Activated CD4-positive, alpha-beta T cell treated with anti-CD3 and anti-CD28 coated beads, Interleukin-2, amount 50 U/mL, for 4 hours (primary cell): ENCODE data around the gene CCDC137.
A peak's percentile ranks its signal among the peaks of the same experiment; 100 is the strongest.

Experiments
- DNase-seq, 2 experiments: peaks; one replicate each; pipeline ENCODE4 v3.0.0-alpha.2; 2020

CCDC137 gene

DNA sequence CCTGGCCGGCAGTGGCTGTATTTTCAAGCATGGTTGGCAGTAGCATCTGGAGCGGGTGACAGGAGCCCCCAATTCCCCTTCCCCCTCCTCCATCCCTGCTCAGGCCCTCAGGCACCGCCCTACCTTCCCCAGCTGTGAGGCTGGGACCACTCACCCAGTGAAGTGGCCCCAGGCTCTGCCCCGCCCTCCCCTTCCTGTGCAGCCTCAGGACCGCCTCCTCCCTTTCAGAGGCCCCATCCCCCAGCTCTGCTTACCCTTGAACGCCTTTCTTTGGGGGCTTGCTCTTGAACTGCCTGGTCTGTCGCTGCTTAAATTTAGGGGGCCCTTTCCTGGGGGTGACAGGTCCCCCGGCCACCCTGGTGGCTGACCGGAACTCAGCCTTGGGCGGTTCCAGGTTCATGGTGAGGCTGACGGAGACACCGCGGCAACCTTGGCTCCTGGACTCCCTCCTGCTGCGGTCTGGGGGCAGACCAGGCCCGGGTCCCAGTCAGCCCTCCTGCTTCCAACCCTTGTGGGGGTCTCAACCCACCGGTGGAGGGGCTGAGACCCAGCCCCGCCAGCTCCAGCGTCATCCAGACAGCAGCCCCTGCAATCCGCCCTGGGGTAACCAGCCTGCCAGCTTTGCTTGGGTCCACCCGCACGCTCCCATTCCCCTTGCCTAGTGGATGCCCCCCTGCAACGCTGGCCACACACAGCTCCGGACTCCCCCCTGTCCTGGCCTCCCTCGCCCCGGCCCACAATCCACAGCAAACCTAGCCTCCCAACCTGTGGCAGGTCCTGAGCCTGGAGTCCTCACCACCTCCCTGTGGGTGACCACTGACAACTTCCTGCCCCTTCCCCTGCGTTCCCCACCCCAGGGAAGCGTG lies 13.4 kb upstream of the CCDC137 start:
- DNase-seq = no peak

DNA sequence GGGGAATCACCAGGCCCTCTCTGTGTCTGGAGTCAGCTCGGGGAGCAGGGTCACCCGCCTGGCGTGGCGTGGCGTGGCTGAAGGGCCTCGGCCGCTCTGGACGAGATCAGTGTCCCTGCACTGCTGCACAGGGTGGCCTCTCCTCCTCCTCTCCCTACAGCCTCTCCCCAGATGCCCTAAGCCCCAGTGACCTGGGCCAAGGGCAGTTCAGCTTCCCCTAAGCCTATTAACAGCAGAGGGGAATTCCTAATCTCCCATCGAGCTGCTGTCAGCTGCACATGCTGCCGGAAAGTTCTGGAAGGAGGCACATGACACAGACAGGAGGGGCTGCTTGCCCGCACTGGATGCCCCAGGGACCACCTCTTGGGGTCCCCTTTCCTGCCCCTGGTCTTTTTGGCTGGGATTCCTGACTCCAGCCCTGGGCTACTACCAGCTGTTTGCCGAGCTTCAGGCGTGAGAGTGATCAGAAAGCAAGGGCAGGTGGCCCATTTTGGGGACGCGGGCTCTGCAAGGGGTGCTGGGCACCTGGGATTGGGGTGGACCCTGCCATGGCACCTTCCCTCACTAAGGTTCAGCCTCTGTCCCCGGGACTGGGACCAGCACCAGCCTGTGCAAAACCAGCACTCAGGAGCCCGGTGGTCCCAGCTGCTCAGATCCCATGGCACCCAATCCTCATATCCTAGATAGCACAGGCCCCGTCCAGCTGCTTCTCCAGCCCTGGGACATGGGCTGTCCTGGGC lies 11.0 kb upstream of the CCDC137 start:
- DNase-seq = no peak

DNA sequence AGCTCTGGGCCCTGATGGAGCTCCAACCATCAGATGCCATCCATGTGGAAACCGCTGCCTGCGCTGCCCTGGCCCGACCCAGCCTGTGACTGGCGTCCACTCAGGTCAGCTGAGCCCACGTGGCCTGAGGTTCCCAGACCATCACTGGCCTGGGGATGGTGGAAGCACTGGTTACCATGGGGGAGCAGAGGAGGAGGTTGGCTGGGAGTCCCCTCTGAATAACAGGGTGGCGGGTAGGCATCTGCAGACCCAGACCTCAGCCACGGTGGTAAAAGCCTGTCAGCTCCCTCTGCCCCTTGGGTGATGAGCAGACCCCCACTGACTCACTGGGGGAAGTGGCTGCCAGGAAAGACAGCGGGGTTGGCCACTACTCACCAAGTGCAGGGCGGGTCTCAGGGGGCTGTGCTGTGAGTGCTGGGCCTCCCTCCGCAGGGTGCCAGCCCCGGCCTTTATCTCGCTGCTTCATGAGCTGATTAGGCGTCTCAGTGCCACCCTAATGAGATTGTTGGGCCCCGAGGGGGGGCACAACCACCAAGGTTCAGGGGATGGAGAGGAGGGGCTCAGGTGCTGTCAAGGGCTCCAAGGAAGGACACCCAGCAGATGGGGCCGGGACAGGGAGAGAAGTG lies 10.3 kb upstream of the CCDC137 start, which contains the start of gene PDE6G:
Gene PDE6G (minus strand): TSS at position 425 of the 626 bp plus-strand sequence. CDS start 3,237 bp downstream, outside the sequence.
- DNase-seq = no peak

DNA sequence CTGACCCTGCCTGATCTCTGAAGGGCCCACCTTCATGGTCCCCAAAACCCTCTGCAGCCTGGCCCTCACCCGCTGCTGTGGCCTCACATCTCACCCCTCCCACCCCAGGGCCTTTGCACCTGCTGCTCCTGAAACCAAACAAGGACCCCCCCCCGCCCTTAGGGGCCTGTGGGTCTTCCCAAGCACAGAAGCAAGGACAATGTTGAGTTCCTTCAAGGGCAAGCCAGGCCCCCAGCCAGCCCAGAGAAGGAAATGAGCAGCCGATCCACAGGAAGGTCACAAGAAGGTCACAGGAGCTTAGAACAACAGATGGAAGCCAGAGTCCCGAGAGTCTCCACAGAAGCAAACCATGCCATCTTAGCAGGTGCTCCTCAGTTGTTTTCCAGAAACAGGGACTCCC lies 9.7 kb upstream of the CCDC137 start:
- DNase-seq = no peak

DNA sequence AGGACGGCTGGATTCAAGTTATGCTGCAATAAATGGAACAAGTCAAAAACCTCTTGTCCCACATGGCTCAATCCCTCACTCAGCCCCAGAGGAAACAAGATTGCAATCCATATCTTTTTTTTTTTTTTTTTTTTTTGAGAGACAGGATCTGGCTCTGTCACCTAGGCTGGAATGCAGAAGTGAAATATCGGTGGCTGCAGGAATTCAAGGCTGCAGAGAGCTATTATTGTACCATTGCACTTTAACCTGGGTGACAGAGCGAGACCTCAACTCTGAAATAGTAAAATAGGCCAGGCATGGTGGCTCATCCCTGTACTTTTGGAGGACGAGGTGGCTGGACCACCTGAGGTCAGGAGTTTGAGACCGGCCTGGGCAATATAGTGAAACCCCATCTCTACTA lies 7.5 kb upstream of the CCDC137 start:
- no peak for DNase-seq

DNA sequence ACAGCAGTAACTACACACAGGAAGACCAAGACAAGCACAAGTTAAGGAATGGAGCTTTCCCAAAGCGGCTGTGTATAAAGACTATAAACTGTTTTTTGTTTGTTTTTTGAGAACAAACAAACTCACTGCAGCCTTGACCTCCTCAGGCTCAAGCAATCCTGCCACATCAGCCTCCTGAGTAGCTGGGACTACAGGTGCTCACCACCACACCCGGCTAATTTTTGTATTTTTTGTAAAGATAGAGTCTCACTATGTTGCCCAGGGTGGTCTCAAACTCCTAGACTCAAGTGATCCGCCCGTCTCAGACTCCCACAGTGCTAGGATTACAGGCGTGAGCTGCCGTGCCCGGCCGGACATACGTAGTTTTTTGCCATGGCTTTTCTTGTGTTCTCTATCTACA lies 6.1 kb upstream of the CCDC137 start:
- no peak for DNase-seq

DNA sequence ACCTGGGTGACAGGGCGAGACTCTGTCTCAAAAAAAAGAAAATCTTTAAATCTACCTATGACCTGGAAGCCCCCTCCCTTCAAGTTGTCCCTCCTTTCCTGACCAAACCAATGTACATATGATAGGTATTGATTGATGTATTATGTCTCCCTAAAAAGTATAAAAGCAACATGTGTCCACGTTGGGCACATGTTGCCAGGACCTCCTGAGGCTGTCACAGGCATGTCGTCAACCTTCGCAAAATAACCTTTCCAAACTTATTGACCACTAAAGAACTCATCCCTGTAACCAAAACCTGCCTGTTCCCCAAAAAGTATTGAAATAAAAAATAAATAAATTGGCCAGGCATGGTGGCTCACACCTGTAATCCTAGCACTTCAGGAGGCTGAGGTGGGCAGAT lies 4.5 kb upstream of the CCDC137 start:
- no peak for DNase-seq

DNA sequence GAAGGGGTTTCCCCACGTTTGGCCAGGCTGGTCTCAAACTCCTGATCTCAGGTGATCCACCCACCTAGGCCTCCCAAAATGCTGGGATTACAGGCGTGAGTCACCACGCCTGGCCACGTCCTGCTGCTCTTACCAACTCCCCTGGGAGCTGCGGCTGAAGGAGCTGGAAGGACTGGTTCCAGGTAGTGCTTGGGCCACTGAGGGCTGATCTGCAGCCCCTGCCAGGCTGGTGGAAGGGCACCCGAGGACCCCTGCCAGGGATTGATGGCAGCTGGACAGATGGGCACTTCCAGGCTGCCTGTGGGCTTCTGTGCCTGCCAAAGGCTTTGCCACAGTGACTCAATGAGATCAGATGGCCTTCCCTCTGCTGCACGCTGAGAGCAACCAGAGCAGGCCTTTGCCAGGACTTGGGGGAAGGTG lies 2.5 kb upstream of the CCDC137 start:
- DNase-seq = no peak

DNA sequence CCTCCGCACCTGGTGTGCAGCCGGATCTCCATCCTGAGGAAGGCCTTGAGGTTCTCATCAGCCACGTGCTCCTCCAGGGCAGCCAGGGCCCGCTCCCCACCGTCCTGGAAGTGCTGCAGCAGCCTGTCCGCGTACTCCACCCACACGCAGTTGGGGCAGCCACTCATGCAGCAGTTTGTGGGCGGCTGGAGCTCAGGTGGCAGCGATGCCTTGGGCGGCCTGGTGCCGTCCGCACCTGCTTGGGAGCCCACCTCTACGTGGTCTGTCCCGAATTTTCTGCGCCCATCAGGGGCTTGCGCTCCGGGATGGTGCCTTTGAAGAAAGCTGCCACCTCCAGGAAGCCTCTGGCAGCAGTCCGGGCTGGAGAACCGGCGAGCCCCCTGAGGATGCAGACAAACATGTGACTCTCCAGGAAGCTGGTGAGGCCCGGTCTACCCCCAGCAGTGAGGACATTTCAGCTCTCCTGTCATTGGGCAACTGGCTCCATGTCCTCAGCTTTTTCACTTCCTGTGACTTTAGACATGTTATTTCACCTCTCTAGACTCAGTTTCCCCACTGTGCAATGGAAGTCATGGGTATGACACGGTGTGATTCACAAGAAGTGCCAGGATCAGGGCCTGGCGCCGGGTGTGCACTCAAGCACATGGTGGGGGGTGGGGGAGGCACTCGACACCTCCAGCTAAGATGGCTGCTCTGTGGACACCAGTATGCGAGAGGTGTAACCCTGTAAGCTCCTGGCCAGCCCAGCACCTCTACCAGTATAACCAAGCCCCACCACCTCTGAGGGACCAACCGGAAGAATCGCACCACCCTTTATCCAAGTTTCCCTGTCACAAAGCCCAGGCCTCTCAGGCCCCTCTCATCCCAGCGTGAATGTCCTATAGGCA lies 1.1 kb upstream of the CCDC137 start:
- DNase-seq = peak; percentile 64 to 67

DNA sequence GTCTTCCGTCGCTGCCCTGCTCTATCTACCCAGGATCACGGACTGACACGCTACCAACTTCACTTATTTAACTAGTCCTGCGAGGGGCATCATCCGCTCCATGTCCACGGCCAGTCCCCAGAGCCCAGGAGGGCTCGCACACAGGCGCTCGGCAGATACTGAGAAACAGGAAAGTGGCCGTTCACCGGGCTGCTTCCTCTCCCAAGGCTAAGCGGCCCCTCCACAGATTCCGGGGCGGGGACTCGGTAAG lies 520 bp upstream of the CCDC137 start:
- peak in 1 of 2 experiments; percentile 9 for DNase-seq

DNA sequence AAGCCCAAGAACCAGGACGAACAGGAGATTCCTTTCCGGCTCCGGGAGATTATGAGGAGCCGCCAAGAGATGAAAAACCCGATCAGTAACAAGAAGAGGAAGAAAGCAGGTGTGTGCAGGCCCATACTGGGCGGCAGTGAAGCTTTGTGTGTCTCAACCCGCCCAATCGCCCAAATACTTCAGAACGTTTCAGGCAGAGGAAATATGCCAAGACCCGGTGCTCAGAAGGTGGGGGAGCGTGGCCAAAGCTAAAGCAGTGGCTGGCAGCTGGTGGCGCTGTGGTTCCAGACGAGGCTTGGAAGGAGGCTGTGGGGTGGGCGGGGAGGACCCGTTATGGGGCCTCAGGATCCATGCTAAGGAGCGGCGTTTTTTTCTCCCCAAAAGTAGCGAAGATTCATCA lies 1.2 kb downstream of the CCDC137 start:
- DNase-seq = no peak

DNA sequence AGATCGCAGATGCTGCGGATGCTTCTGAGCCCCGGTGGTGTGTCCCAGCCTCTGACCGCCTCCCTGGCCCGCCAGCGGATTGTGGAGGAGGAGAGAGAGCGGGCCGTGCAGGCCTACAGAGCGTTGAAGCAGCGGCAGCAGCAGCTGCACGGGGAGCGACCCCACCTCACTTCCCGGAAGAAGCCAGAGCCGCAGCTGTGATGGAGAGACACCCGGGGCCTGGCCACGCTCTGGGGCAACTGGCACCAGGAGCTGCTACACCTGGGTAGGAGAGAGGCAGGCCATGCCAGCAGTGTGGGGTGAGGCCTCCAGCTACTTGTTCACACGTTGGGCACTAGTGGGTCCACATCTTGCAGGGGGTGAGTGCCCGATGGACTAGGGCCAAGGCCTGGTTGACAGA lies 6.0 kb downstream of the CCDC137 start:
- no peak for DNase-seq

DNA sequence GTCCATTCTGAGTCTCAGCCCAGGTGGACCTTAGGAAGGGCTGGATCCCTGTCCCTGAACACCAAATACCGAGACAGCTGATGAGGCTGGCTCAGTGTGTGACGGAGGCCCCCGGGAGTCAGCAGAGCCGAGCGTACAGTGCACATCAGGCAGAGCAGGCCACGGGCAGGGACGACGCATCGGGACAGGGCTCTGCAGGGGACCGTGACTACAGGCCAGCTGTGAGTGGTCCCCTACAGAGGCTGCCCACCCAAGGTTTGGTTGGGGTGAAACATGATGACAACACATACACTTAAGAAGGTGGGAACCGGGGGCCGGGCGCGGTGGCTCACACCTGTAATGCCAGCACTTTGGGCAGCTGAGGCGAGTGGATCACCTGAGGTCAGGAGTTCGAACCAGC lies 6.4 kb downstream of the CCDC137 start:
- DNase-seq = no peak

DNA sequence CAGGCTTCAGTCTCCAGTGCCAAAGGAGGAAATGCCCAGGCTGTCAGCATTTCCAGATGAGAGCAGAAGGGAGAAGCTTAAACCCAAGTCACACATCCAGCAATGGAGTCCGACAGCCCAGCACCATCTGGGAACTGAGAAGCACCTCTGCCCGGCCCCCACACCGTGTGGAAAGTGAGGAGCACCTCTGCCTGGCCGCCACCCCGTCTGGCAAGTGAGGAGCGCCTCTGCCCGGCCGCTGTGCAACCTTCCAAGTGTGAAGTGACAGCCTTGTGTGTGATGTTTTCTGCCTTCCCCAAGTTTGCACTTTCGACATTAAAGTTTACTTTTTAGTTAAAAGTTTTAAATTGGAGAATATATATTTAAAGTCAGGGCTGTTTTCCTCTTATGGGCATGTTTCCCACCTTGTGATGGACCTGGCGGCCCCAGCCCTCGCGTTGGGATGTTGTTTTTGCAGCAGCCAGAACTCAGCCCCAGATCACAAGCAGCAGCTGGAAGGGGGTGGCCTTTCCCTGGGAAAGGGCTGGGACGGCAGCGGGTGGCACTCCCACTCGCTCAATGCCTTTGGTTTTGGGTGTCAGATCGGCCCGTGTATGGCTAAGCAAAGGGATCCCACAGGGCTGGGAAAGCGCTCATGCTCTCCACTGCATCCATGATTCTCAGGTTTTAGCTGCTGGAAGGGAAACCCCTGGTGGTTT lies 7.2 kb downstream of the CCDC137 start:
- DNase-seq = no peak

DNA sequence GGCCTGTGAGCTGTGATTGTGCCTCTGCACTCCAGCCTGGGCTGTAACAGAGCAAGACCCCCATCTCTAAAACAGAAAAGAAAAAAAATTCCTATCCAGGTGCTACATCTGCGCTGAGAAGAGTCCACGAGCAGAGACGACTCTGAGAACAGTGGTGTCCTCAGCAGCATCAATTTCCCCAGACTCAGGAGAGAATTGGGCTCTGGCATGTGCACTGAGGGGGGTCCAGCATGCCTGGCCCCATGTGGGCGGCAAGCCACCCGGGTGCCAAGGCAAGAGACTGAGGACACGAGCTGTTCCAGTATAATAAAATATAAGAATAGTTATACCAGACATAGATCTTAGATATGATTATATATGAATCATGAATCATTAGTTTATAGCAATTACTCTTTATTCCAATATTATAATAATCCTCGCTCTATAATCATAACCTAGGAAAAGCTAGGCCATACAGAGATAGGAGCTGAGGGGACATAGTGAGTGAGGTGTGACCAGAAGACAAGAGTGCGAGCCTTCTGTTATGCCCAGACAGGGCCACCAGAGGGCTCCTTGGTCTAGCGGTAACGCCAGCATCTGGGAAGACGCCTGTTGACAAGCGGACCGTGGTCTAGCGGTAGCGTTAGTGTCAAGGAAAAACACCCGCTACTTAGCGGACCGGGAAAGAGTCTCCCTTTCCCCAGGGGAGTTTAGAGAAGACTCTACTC lies 9.1 kb downstream of the CCDC137 start:
- DNase-seq = peak; percentile 13 to 21

DNA sequence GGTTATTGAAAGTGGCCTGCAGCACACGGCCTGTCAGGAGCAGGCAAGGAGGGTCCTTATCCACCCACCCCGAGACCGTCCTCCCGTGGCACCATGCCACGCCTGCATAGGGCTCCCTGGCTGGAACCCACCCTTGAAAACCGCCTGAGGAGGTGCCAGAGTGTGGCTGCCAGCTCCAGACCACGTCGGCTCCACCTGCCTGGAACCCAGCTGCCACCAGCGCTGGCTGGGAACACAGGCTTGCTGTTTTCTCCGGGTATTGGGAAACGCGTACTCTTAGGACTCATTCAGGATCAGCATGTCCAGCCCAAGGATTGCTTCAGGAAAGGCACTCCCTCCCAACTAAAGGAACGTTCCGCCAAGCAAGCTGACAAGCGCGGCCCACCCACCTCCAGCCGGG lies 10.4 kb downstream of the CCDC137 start:
- DNase-seq = no peak

DNA sequence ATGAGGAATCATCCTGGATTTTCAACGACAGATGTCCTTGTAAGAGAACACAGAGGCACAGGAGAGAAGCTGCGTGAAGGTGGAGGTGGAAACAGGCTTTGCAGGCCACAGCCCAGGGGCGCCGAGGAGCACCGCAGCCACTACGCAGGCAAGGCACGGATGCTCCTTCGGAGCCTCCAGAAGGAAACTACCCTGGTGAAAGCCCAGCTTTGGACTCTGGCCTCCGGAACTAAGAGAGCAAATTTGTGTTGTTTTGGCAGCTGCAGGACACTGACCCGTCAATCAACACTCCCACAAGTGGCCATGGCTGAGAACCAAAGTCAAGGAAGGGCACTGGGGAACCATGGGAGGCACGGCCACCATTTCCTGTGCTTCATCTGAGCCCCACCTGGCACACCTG lies 13.6 kb downstream of the CCDC137 start:
- no peak for DNase-seq

DNA sequence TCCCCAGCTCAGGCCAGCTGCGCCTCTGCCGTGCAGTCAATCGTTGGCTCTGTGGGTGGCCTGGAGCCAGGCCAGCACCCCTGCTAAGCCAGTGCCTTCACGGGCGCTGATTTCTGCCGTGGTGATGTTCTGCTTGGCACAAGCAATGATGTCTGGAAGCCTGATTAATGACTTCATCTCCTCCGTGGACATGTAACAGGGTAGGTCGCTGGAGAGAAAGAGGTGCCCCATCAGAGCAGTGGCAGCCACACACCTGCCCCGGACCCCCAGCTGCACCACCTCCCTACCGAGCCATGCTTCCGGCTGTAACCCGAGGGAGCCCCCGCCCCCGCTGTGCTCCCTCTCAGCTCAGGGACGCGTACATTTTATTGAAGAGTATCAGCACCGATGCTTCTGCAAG lies 15.1 kb downstream of the CCDC137 start:
- no peak for DNase-seq

DNA sequence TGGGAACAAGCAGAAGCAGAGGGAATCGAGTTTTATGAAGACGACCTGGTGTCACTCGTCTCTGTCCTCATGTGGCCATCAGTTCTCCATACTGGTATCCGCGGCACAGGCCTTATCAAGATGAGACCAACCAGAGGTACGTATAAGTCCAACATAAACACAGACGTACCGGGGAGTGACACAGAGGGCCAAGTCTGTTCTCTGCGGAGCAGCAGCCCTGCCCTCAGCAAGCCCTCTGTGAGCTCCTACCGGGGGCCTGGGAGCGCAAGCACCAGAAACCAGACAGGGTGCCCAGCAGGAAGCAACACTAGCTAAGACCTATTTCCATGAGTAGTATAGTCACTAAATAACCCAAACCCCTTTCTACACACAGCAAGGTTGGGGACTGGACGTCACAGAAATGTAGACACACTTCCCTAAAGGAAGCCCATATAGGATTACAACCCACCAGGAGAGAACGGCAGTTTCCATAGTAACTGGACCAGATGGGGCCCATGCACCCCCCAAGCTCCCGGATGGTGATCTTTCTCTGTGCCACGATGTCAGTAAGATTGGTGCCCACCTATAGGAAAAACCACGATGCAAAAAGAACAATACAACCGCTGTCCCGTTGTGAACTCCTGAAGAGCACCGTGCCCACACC lies 16.1 kb downstream of the CCDC137 start:
- no peak for DNase-seq

DNA sequence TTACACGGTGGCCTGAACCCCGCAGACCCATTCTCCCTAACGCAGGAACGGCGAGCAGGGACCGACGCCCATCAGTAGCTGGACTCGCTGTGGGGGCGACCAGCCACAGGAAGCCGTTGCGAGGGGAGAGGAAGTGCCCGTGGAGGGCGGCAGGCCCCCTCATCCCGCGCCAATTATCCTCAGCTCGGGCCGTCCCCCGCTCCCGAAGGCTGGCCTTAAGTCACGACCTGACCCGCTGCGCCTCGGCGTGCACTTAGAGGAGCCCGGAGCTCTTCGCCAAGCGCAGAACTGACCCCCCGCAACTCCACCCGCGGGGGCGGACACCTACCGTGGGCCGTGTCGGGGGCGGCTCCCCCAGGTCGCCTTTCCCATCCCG lies 16.7 kb downstream of the CCDC137 start:
- no peak for DNase-seq
